ENCODE measurements around the gene SMAD7.

- TF ChIP-seq POLR2A (IDR thresholded peaks at IDR 0.05; ENCODE audit: low read length) (no peak), GATA1 (IDR thresholded peaks at IDR 0.05; ENCODE audit: low read depth, low read length) (no peak)
Measured at GRCh38 chr18:48893608-48894600, 56.9 kb downstream of the SMAD7 start.
